Lower leg skin (tissue), 4 donors: Measurements from ENCODE around the gene MCOLN1. TPM values are rescaled to one million over a fixed set of nuclear protein-coding genes. Genes with fewer than 3 reads are reported as not detected.

Experiments
- DNase-seq, 2 donors: peaks; one replicate each; pipeline ENCODE4 v3.0.0-alpha.2; 2019; ENCODE audit warnings: low spot score in 2 of 2
- H3K4me3 ChIP-seq: fragments of 200-600 bp; sonication (generic); 2 replicates; pipeline ENCODE4 v1.5.1; 2017; ENCODE audit warnings: mild to moderate bottlenecking, low read depth; ENCODE audit not compliant: poor library complexity, severe bottlenecking
- CTCF ChIP-seq, 3 donors: fragments of 450-650 bp; IDR thresholded peaks; one replicate each; pipeline ENCODE4 v1.5.1; 2016; ENCODE audit warnings: antibody characterized with exemption in 3 of 3, mild to moderate bottlenecking in 3 of 3, moderate library complexity in 2 of 3
- POLR2A ChIP-seq, 2 donors: fragments of 450-650 bp; IDR thresholded peaks; one replicate each; pipeline ENCODE4 v1.6.1; 2016 to 2017; ENCODE audit warnings: antibody characterized with exemption in 2 of 2, mild to moderate bottlenecking in 1 of 2, moderate library complexity in 1 of 2
- WGBS, 2 donors: methylation state at CpG; one replicate each; pipeline ENCODE4 v1.1.5; 2018; 5-methylcytosine and 5-hydroxymethylcytosine counted together
- intact Hi-C: fragments of 100-400 bp; cut with DNase I; formaldehyde crosslinking; loops from one replicate; pipeline ENCODE4 v1.15.0; 2023; ENCODE audit warnings: low total_unique reads
- total RNA-seq, 4 donors: library from RNA; depleted of rRNA; stranded (reverse); fragments of >200 nt; gene quantifications; one replicate each; pipeline ENCODE4 v1.1.0, GENCODE V29; 2016

The MCOLN1 gene
- total RNA-seq, 4 donors from 2014 or later = 15.2 to 37.7 (median 28.6) TPM

- no peak overlapping the region for H3K4me3 ChIP-seq
- DNase-seq = no peak
- WGBS, 2 donors = 40 to 51% methylated on average over 19 of the region's 19 CpGs
- TF ChIP-seq POLR2A (IDR thresholded peaks at IDR 0.05) (no peak), CTCF (IDR thresholded peaks at IDR 0.05) (no peak)
- intact Hi-C loops = no loop called here
Measured at GRCh38 chr19:7505288-7505681, 17.1 kb upstream of the MCOLN1 start.

- no peak for TF ChIP-seq CTCF (IDR thresholded peaks at IDR 0.05)
- TF ChIP-seq POLR2A (IDR thresholded peaks at IDR 0.05) = no peak
- WGBS, 2 donors = 2% methylated on average over 12 to 15 of the region's 33 CpGs
- no peak overlapping the region for H3K4me3 ChIP-seq
- no peak for DNase-seq
- intact Hi-C loops = no loop called here
Measured at GRCh38 chr19:7505682-7506384, 16.6 kb upstream of the MCOLN1 start.

DNA sequence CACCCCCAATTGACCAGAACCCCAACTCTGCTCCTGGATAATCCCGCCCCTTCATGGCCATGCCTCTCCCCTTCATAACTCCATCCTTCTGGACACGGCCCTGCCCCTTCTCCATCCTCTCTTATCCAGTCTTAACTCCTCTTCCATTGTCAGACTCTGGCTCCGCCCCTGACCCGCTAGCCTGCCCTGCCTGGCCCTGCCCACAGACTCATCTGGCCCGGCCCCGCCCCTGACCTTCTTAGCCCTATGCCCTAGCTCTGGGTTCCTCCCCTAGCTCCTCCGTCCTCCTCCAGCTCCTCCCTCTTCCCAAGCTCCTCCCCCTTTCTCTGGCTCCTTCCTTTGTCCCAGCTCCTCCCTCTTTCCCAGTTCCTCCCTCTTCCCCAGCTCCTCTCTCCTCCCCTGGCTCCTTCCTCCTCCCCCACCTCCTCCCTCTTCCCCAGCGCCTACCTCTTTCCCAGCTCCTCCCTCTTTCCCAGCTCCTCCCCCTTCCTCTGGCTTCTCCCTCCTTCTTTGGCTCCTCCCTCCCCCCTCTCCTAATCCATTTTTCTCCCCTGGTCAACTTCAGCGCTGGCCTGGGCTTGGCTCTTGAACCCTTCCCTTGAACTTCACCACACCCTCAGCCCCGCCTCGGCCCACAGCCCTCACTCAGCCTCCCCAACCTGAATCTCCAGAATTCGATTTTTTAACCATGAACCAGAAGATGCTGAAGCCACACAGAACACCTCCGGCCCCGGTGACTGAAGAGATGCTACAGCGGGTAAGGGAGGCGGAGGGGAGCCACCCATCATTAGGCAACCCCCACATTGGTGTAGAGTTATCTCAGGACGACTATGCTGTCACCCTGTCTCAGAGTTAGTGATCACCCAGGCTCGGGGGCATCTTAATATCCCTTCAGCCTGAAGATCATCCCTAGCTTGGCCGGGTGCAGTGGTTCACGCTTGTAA lies 15.8 kb upstream of the MCOLN1 start:
- 45% methylated on average over 20 of the region's 20 CpGs for WGBS, 2 donors
- TF ChIP-seq POLR2A (IDR thresholded peaks at IDR 0.05) = no peak
- intact Hi-C loops = no loop called here
- DNase-seq = peak; percentile 77 to 90
- H3K4me3 ChIP-seq = no peak overlapping the region

GRCh38 chr19:7507884-7508283 lies 14.5 kb upstream of the MCOLN1 start:
- no peak for DNase-seq
- no peak overlapping the region for H3K4me3 ChIP-seq
- intact Hi-C loops = no loop called here
- no peak for TF ChIP-seq CTCF (IDR thresholded peaks at IDR 0.05)
- no peak for TF ChIP-seq POLR2A (IDR thresholded peaks at IDR 0.05)
- WGBS, 2 donors = 47 to 51% methylated on average over 11 of the region's 11 CpGs

DNA sequence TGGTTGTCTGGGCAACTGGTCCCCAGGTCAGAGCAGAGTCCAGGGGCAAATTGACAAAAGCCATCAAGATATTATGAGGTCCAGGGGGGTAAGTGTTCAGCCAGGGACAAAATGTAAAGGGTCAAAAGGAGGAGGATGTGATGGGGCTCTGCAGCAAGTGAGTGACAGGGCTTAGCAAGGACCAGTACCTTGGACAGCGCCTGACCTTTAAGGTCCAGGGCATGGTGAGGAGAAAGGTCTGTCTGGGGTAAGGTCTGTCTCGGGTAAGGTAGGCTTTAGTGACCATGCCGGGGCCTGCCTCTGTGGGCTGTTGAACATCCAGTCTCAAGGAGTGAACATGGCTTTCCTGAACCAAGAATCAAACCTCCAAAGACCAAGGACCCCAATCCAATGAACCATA lies 12.8 kb upstream of the MCOLN1 start:
- TF ChIP-seq POLR2A (IDR thresholded peaks at IDR 0.05) (no peak), CTCF (IDR thresholded peaks at IDR 0.05) (no peak)
- no peak for DNase-seq
- no peak overlapping the region for H3K4me3 ChIP-seq
- WGBS, 2 donors = 43 to 63% methylated on average over 3 of the region's 3 CpGs
- intact Hi-C loops = no loop called here

DNA sequence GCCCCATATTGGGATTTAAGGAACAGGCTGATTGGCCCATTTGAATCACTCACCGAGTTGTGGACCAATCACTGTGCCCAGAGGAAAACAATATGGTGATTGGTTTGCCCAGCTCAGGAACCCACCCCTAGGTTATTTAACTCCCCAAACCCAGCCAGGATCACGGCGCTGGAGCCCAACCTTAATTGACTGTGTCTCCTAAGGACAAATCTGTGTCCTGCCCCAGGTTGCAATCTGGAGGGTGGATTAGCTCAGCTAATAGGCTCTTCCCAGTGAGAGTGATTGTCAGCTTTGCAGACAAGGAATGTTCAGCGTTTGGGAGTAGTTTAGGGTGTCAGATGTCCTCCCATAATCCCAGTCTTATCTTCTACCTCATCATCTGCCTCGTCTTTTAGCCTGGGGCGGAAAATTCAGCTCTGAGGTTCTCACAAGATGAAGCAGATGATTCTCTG lies 10.0 kb upstream of the MCOLN1 start:
- 33 to 35% methylated on average over 6 of the region's 6 CpGs for WGBS, 2 donors
- intact Hi-C loops = no loop called here
- TF ChIP-seq CTCF (IDR thresholded peaks at IDR 0.05) = no peak
- TF ChIP-seq POLR2A (IDR thresholded peaks at IDR 0.05) = no peak
- H3K4me3 ChIP-seq = no peak overlapping the region
- no peak for DNase-seq
